Left cardiac atrium (tissue), 4 donors: ENCODE measurements around the gene TMOD1. TPM values are rescaled to one million over a fixed set of nuclear protein-coding genes. Genes with fewer than 3 reads are reported as not detected.
A peak's percentile ranks its signal among the peaks of the same experiment; 100 is the strongest.

Experiments used
- ATAC-seq, 2 donors: fragments of 200-7000 bp; cut with Tn5 transposase; one replicate each; pipeline ENCODE4 v1.9.1; 2020; ENCODE audit warnings: mild to moderate bottlenecking in 2 of 2, moderate library complexity in 2 of 2
- DNase-seq: peaks from one replicate; pipeline ENCODE4 v3.0.0-alpha.2; 2020
- intact Hi-C, 2 donors: fragments of 100-400 bp; cut with DNase I; formaldehyde crosslinking; loops; one replicate each; pipeline versions ENCODE4 v1.14.1 to v1.15.1; 2022 to 2023
- total RNA-seq, 2 donors: library from RNA; stranded (reverse); fragmentation: NEBNext Ultra II Directional; extraction: Animal tissue kit (Norgen Biotek cat#: 25700); gene quantifications; one replicate each; pipeline ENCODE4 v1.2.1, GENCODE V29; 2021
- donor health status: DM: no; HTN: yes; CAD: no.
- donor health status: DM: no; HTN: yes; CAD: no; lungs with severe emphysema.
- donor health status: DM: yes; HTN: yes; CAD: no.
- donor health status: Dilated cardiomyopathy.

The TMOD1 gene
- total RNA-seq, 2 donors from 2014 or later, result 142 to 149 TPM

- DNase-seq, result no peak
- intact Hi-C loops, result no loop called here
- no peak for ATAC-seq
These were observed 10.4 kb downstream of the TMOD1 start for GRCh38 chr9:97511655-97512427.

GRCh38 chr9:97512966-97513560 lies 11.6 kb downstream of the TMOD1 start:
- intact Hi-C loops, result no loop called here
- DNase-seq, result no peak
- ATAC-seq, result no peak

GRCh38 chr9:97514531-97514930 lies 13.1 kb downstream of the TMOD1 start:
- ATAC-seq (peak; percentile 29 to 58), DNase-seq (no peak)
- intact Hi-C loops, result no loop called here

- intact Hi-C loops, result no loop called here
- ATAC-seq (no peak), DNase-seq (no peak)
These were observed 14.2 kb downstream of the TMOD1 start for GRCh38 chr9:97515662-97516061.

GRCh38 chr9:97516111-97516510 lies 14.6 kb downstream of the TMOD1 start:
- intact Hi-C loops, result no loop called here
- no peak for ATAC-seq

GRCh38 chr9:97517331-97518089 lies 16.0 kb downstream of the TMOD1 start:
- ATAC-seq (no peak), DNase-seq (no peak)
- intact Hi-C loops, result no loop called here

More at GRCh38 chr9:97516111-97516510, 14.6 kb downstream of the TMOD1 start:
- DNase-seq, result no peak

GRCh38 chr9:97518166-97518908 lies 16.9 kb downstream of the TMOD1 start:
- no peak for DNase-seq
- intact Hi-C loops, result no loop called here
- no peak for ATAC-seq

GRCh38 chr9:97518909-97519307 lies 17.4 kb downstream of the TMOD1 start:
- peak; percentile 62 for DNase-seq
- intact Hi-C loops, result no loop called here

GRCh38 chr9:97519441-97519970 lies 18.0 kb downstream of the TMOD1 start:
- intact Hi-C loops, result no loop called here
- DNase-seq, result no peak
- ATAC-seq, result no peak

More at GRCh38 chr9:97518909-97519307, 17.4 kb downstream of the TMOD1 start:
- peak in 1 of 2 donors; percentile 54 for ATAC-seq

GRCh38 chr9:97521576-97522333 lies 20.3 kb downstream of the TMOD1 start:
- intact Hi-C loops, result loop anchor here in 1 of 2 donors (10.0 kb wide), 1 partner anchor 73 kb away; no protein-coding TSS in a partner anchor
- DNase-seq (no peak), ATAC-seq (peak; percentile 36 to 50)

- ATAC-seq (no peak), DNase-seq (no peak)
- intact Hi-C loops, result loop anchor here in 1 of 2 donors (10.0 kb wide), 1 partner anchor 70 kb away; no protein-coding TSS in a partner anchor
These were observed 23.0 kb downstream of the TMOD1 start for GRCh38 chr9:97524424-97524823.

GRCh38 chr9:97525451-97525850 lies 24.0 kb downstream of the TMOD1 start:
- intact Hi-C loops, result loop anchor here in 1 of 2 donors (10.0 kb wide), 1 partner anchor 69 kb away; no protein-coding TSS in a partner anchor
- no peak for DNase-seq
- ATAC-seq, result no peak

- ATAC-seq, result no peak
- intact Hi-C loops, result loop anchor here in 1 of 2 donors (10.0 kb wide), 1 partner anchor 68 kb away; no protein-coding TSS in a partner anchor
- DNase-seq, result no peak
These were observed 25.6 kb downstream of the TMOD1 start for GRCh38 chr9:97526895-97527575.

- intact Hi-C loops, result loop anchor here in 1 of 2 donors (10.0 kb wide), 1 partner anchor 67 kb away; no protein-coding TSS in a partner anchor
- ATAC-seq, result no peak
- no peak for DNase-seq
These were observed 26.4 kb downstream of the TMOD1 start for GRCh38 chr9:97527626-97528528.

GRCh38 chr9:97528529-97529230 lies 27.2 kb downstream of the TMOD1 start:
- intact Hi-C loops, result loop anchor here in 1 of 2 donors (10.0 kb wide), 1 partner anchor 66 kb away; no protein-coding TSS in a partner anchor
- ATAC-seq (peak; percentile 72 to 73), DNase-seq (no peak)
